ENCODE results near the gene EXOC6B.
A peak's percentile ranks its signal among the peaks of the same experiment; 100 is the strongest.

Gene EXOC6B

DNA sequence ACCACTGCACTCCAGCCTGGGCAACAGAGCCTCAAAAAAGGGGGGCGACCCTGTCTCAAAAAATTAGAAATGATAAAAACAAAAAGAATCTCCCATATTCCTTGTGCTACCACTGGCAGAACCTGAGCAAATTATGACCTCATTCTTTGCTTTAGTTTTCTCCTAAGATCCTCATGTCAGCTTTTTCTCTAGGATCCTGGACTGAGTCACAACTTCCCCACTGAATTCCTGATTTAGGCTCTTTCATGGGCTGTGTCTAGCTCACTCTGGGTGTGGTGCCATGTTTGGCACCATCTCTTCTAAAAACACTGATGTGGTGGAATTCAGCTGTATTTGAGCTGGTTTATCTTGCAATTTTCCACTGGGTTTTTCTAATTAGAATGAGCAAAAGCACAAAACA lies 37.1 kb downstream of the EXOC6B start:
- DNase-seq: no peak

DNA sequence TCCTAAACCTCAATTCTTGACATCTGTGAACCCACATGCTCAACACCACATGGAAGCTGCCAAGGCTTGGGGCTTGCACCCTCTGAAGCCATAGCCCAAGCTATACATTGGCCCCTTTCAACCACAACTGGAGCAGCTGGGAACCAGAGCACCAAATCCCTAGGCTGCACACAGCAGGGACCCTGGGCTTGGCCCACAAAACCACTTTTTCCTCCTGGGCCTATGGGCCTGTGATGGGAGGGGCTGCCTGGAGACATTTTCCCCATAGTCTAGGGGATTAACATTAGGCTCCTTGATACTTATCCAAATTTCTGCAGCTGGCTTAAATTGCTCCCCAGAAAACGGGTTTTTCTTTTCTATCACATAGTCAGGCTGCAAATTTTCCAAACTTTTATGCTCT lies 40.3 kb downstream of the EXOC6B start:
- DNase-seq: no peak

DNA sequence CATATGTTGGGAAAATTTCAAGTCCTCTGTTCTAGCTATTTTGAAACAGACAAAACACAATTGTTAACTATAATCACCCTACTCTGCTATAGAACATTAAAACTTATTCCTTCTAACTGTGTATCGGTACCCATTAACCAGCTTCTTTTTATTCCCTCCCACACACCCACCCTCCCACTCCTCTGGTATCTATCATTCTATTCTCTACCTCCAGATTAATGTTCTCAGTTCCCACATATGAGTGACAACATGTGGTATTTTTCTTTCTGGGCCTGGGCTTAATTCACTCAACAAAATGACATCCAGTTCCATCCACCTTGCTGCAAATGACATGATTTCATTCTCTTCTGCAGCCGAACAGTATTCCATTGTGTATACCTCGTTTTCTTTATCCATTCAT lies 43.3 kb downstream of the EXOC6B start:
- no peak for DNase-seq

DNA sequence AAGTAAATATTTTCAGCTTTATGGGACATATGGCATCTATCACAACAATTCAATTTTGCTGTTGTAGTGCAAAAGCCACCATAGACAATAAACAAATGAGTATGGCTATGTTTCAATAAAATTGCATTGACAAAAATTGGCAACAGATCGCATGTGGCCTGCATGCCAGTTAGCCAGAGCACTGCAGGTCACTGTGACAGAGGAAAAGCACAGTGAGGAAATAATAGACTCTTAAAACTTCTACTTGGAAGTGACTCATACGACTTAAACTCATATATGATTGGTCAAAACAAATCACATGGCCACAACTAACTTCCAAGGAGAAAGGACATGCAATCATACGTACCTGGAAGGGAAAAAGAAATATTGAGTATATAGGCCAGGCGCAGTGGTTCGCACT lies 44.4 kb downstream of the EXOC6B start:
- peak in 1 of 3 experiments; percentile 46 for DNase-seq

DNA sequence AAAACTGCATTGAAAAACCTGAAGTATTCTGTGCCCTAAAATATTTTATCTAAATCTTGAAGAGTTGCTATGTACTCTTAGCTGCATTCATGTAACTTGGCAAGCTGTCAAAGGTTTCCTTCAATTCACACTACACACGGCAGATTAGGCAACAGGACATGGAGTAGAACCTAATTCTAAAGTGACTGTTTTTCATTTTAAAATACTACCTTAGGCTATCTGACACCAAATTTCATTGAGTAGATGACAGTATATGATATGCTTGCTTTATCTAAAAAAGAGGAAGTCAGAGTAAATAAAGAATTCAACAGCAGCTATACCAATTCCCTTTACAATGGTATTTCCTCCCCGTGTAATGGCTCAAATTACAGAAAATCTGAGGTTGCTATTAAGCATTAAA lies 45.4 kb downstream of the EXOC6B start:
- DNase-seq: peak in 1 of 3 experiments; percentile 37

DNA sequence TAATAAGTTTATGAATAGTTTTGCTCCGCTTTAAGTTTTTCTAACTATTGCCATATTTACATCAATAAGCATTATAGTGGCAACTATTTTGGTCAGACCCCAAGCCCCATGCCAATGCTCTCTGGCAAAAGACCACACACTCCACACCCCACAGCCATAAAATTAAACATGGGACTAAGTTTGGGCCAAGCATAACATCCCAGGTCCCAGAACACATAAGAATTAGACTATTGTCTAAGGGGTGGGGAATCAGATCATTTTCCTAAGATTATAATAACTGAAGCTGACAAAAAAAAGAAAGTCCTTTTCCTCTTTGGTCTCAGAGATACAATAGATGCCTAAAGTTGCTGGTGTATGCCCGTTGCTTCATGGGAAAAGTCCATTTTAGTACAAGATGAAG lies 46.3 kb downstream of the EXOC6B start:
- DNase-seq: no peak

DNA sequence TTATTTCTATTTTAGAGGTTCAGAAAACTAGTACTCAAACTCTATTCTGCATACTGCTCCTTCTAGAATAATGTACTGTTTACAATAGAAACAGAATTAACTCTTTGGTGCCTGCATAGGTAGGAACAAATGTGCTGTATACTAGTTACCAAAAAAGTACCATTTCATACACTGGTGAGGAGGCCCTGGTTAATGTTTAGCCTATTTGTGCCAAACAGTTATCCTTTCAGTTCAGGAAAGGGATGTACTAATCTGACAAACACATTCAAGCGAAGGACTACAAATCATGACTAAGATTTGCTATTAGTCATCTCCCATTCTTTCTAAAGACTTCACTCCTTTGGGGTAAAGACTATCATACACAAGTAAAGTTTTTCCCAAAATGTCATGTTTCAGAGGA lies 47.4 kb downstream of the EXOC6B start:
- DNase-seq: no peak

DNA sequence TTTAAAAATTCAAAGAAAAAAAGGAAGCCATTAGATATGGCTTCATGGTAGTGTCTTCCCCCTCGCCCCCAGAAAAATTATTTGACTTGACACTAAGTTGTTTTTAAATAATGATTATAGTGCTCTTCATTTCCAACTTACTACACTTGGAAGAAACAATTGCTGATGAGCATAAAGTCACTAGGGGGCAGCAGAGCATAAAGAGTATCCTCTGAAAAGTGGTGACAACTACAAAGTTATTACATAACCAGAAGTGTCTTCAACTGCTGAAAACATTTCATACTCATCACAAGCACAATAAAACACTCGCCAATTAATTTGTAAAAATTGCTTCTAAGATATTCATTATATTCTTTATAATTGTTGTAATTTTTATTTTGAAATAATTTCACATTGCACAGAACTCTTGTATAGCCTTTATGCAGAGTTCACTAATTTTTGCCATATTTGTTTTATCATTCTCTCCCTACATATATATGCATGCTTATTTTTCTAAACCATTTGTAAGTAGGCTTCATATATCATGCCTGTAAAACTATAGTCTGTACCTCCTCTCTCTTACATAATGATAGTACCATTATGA lies 54.9 kb downstream of the EXOC6B start:
- DNase-seq: peak; percentile 58 to 91 (median 59)

DNA sequence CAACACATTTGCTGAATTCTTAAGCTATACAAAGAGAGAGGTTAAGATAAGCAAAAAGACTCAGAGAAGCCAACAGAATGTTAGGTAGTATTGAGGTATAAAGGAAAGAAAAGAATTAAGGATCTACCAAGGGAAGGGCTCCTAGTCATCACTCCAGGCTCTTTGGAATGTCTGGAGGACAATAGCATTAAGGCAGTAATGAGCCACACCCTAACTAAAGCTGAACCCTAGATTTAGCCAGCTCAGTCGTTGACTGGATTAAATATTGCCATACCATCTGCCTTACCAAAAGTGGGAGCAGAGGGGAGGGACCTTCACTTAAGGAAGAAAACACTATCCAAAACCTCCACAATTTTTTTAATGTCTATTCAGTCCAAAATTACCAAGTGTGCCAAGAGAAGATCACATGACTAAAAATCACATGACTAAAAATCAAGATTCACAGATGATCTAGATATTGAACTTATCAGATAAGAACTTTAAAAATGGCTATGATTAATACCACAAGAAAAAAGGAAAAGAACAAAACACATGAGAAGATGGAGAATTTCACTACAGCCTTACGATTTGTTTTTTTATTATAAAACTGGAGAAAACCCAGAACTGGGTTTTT lies 59.7 kb downstream of the EXOC6B start:
- no peak for DNase-seq

DNA sequence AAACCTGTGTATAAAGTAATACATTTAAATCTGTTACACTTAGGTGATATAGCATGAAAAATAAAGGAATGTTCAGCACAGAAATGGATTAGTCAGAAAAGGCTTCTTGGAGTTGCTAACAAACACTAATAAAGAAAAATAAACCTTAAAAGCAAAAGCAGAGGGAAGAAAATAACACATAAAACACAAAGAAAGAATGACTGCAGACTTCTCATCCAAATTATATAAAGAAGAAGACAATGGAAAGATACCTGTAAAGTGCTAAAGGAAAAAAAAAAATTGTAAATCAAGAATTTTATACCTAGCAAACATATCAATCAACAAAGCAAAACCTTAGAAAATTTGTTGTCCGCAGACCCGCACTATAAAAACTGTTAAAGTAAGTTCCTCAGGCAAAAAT lies 63.6 kb downstream of the EXOC6B start:
- DNase-seq: no peak

DNA sequence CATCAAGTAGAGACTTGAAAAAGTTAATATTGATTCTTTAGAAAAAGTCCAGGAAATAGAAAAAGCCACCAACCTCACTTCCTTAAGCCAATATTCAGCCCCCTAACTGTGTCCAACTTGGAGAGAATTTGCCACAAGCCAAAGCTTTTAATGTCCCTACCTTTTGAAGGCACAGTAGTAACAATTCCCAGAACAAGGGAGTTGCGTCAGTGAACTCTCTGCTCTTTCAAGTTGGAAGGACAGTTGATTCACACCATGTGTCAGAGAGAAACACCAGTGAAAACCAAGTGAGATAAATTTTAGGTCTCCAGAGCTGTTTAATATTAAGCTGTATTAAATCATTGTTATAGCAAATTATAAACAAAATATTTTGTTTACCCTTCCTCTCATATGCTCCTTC lies 66.1 kb downstream of the EXOC6B start:
- DNase-seq: no peak

DNA sequence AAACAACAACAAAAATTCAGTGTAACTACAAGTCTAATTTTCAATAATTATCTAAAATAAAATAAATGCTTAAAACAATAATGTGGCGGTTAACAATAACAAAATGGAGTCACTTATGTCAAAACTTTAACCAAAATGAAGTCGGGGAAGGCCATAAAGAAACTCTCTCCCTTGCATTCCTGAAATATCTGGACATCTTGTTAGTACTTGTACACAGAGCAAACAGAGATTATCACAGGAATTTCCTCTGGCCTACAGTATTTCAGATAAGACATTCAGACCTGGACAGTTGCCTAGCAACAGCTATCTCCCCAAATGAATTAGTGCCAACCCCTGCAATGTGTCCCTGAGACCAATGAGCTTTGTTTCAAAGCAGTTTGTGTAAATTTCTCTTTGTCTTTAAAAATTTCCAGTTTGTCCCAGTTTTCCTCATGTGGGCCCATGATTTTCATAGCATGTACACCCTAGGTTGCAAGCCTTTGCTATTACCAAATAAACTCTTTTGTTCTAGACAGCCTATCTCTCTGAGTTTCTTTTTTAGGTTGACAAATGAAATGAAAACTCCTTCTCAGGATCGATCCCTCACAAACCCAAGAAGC lies 68.6 kb downstream of the EXOC6B start:
- peak in 1 of 3 experiments; percentile 18 for DNase-seq

DNA sequence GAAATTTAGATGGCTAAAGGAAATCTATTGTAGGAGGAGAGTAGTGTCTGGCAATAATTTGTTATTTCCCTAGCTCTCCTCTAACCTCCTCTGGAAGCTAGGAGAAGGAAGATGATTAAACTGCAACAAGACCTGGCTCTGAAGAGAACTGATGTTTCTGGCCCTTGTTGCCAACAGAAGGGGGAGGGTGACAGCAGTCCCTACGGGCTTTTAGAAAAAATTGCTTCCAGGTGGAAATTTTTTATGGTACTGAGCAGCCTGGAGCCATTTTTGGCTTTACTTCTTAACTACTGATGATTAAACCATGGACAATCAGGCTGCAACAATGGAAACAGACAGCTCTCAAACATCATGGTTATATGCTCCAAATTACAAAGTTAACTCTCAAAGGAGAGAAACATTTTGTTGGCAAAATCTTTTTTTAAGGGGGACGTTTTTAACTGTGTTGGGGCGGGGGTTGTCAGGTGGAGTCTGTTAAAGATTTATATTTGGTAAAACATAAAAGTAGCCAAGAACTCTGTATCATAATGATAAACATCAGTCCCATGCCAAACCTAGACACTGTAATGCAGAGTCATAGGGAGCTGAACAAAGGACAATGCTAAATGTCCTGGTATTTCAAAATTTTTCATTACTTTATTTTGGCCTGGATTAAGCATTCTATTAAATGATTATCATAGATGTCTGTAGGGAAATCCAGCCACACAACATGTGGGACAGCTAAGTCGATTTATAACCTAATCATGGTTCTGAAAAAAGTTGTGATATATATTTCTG lies 70.0 kb downstream of the EXOC6B start:
- peak in 2 of 3 experiments; percentile 47 to 64 for DNase-seq

DNA sequence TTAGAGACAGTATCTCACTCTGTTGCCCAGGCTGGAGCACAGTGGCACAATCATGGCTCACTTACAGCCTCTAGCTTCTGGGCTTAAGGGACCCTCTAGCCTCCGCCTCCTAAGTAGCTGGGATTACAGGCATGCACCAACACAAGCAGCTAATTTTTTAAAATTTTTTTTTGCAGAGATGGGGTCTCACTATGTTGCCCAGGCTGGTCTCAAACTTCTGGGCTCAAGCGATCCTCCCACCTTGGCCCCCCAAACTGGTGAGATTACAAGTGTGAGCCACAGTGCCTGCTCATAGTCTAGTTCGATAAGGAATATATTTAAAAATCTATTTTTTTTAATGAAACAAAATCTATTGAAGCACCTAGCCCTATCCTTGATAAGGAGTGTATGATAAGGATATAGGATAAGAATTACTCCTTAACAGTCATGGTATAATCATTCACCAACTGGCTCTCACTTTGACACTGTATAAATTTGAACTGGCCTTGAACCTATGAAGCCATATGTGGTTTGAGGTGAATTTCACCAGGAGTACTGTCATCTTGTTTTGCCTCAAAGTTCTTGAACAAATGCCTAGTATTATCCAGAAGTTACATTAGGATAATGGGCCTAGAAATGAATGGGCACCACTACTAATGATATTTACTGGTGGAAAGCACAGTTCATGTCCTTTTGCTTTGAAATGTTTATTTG lies 71.1 kb downstream of the EXOC6B start:
- peak in 1 of 3 experiments; percentile 1 for DNase-seq

DNA sequence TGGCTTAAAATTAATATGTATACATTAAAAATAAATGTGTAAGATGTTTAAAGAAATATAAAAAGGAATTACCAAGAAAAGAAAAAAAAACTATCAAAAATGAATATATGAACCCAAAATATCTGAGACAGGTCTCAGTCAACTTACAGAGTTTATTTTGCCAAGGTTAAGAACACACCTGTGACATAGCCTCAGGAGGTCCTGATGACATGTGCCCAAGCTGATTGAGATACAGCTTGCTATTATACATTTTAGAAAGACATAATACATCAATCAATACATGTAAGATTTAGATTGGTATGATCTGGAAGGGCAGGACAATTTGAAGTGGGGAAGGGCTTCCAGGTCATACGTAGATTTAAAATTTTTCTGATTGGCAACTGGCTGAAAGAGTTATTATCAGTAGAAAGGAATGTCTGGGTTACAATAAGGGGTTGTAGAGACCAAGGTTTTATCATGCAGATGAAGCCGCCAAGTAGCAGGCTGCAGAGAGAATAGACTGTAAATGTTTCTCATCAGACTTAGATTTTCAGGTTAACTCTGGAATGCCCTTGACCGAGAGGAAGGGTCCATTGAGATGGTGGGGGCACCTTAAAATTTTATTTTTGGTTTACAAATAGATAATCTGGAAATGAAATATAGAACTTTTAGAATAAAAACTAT lies 74.7 kb downstream of the EXOC6B start:
- no peak for DNase-seq

DNA sequence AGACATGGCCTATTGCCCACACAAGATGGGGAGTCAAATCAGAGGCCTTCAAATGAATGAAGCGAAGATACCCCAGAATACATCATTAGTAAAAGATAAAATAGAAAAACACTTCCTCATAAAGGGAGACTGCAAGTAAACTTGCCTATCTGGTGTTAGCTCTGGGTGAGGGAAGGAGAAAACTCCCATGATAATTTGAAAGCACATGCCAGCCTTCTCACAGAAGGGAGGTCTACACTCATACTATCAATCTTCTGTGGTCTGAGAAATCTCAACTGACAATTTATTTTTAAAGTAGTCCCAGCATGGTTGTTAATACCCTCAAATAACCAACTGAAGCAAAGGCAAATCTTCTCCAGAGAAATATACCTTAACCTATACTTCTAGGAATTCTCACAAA lies 75.4 kb downstream of the EXOC6B start:
- no peak for DNase-seq

DNA sequence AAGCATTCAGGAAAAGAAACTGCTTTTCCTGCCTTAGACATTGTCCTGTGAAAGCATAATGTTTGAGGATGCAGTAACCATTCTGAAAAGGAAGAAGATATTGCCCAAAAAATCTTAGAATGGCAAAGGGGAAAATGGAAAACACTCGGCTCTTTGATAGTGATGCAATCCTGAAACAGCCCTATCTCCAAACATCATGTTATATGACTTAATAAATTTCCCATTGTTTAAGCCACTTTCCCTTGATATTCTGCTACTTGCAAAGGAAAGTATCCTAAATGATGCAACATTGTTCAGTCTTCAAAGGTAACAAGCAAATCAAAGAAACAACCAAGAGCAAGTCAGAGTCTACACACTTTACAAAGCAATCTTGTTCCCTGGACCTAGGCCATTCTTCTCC lies 78.5 kb downstream of the EXOC6B start:
- no peak for DNase-seq

DNA sequence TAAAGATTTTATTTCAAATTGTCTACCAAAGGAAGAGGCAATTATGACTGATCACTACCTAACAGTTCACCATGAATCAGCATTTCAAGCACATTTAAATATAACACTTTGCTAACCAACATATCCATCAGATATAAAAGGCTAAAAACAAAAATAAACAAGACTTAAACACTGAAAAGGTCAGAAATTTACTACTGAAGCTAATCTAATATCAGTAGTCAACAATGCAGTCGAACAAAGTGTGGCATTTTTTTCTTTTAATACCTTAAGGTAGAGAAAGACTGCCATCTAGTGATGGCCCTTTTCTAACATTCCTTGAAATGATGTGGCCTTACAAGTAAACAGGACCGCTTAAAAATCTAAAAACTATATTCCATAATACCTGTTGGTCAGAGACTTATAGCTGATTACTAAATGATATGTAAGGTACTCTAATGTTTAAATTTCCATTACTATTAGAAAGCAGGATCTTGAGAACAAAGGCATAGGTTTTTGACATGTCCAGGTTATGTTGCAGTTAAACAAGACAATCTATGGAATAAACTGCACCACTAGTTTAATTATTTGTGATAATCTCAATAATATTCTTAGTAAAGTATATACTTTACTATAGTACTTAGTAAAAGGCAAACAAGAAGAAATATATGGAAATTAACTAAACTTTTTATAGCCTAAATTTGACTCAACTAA lies 80.0 kb downstream of the EXOC6B start:
- peak; percentile 25 to 88 (median 39) for DNase-seq

DNA sequence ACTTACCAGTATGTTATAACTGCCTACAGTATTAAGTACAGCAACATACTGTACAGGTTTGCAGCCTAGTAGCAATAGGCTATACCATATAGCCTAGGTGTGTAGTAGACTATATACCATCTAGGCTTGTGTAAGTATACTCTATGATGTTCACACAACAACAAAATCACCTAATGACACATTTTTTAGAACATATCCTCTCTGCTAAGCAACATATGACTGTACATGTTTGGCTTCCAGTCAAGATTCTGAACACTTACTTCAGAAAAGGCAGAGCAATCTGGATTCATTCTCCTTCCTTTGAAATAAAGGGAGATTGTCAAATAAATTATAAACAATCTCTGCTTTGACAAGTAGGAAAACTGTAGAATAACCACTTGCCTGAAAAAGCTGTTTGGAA lies 81.8 kb downstream of the EXOC6B start:
- DNase-seq: no peak

DNA sequence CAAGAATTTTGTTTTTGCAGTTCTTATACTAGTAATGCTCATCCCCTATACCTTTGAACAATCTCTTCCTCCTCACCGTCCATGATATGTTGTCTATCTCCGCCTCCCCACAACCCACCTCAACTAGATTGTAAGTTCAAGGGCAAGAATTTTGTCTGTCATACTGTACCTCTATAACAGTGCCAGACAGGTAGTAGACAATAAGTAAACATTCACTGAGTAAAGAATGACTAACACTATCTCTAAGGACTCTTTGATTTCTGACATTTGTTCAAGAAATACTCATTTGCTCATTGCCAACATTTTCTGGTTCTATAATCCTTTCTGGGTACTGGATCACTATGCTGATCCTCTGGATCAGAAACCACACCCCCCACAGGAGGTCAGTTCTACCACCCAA lies 82.4 kb downstream of the EXOC6B start:
- DNase-seq: no peak

DNA sequence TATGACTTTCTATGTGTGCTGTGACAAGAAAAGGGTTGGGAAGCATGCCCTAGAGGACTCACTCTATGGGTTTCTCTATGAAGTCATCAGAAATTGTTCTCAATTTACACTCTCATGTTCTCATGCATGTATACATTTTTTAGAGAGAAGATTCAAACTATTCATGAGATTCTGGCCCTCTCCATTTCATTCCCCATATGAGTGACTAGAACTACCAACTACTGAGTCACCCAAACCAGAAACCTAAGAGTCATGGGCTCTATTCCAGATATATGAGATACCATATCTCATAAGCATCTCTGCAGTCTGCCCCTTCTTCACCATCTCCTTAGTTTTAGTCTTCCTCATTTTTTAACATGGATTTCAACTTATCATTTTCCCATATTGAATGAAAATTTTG lies 87.7 kb downstream of the EXOC6B start:
- DNase-seq: no peak

DNA sequence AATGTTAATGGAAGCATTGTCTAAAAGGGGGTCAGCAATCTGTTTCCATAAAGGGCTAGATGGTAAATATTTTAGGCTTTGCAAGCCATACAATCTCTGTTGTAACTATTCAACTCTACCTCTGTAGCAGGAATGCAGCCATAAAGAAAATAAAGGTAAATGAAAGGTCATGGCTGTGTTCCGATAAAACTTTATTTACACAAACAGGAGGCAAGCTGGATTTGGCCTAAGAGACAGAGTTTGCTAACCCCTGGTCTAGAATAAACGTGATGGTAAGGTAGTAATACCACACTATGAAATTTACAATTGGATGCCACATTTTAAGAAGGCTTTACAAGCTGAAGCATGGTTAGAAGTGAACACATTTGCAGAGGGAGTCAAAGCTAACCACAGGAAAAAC lies 91.4 kb downstream of the EXOC6B start:
- DNase-seq: no peak

Measured in NCI-H1417 (cell line).